ENCODE measurements around the gene ACE. TPM values are rescaled to one million over a fixed set of nuclear protein-coding genes. Genes with fewer than 3 reads are reported as not detected.

Gene ACE
- total and polyA plus RNA-seq, 4 donors = 5.5 to 87.3 (median 35.3) TPM

DNA sequence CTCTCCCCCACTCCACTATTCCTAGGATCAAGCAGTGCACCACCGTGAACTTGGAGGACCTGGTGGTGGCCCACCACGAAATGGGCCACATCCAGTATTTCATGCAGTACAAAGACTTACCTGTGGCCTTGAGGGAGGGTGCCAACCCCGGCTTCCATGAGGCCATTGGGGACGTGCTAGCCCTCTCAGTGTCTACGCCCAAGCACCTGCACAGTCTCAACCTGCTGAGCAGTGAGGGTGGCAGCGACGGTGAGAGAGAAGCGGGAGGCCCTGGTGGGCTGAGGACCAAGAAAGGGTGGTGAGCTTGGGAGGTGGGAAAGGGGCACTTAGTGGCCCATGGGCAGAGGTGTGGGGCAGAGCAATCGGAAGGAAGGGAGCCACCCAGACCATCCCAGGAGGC is 16.6 kb downstream of the ACE start:
- 90 to 93% methylated on average over 9 of the region's 9 CpGs for WGBS, 2 donors
- no peak for DNase-seq

GRCh38 chr17:63494300-63494928 is 17.6 kb downstream of the ACE start:
- Histone ChIP-seq H3K27me3 (ENCODE audit: control insufficient read depth in 3 of 3, insufficient read depth in 3 of 3, low read length in 2 of 3) (no peaks in the 10 kb centered on the region), H3K9me3 (ENCODE audit: control insufficient read depth in 4 of 4, insufficient read depth in 3 of 4, low read length in 3 of 4) (no peaks in the 10 kb centered on the region), H3K36me3 (ENCODE audit: control insufficient read depth in 4 of 4, insufficient read depth in 4 of 4, low read length in 4 of 4) (peaks cover 0 to 8% (median 0%) of the 10 kb centered on the region in 4 donors), H3K4me1 (ENCODE audit: control insufficient read depth in 5 of 5, insufficient read depth in 5 of 5, low read length in 5 of 5) (peaks cover 0 to 26% (median 3%) of the 10 kb centered on the region in 5 donors), H3K4me3 (no peak overlapping the region), H3K27ac (ENCODE audit: low read depth in 1 of 2, low read length in 1 of 2) (no peak overlapping the region), H3K9ac (ENCODE audit: insufficient read depth in 1 of 2, low read length in 2 of 2) (no peak overlapping the region)
- 92 to 98% methylated on average over 12 of the region's 12 CpGs for WGBS, 2 donors
- no peak for TF ChIP-seq CTCF (IDR thresholded peaks at IDR 0.05; ENCODE audit: control extremely low read depth, extremely low read depth)
- ATAC-seq (ENCODE audit: insufficient read depth, low FRiP score) = no peak
- no peak for DNase-seq

More for the DNA sequence above, 16.6 kb downstream of the ACE start:
- peaks cover 0 to 8% (median 0%) of the 10 kb centered on the region in 4 donors for H3K36me3 ChIP-seq (ENCODE audit: control insufficient read depth in 4 of 4, insufficient read depth in 4 of 4, low read length in 4 of 4)
- ATAC-seq (ENCODE audit: insufficient read depth, low FRiP score) = no peak
- H3K9ac ChIP-seq (ENCODE audit: insufficient read depth in 1 of 2, low read length in 2 of 2) = no peak overlapping the region
- no peak overlapping the region for H3K27ac ChIP-seq (ENCODE audit: low read depth in 1 of 2, low read length in 1 of 2)
- TF ChIP-seq CTCF (IDR thresholded peaks at IDR 0.05; ENCODE audit: control extremely low read depth, extremely low read depth) = no peak
- no peak overlapping the region for H3K4me3 ChIP-seq
- no peaks in the 10 kb centered on the region for H3K9me3 ChIP-seq (ENCODE audit: control insufficient read depth in 4 of 4, insufficient read depth in 3 of 4, low read length in 3 of 4)
- no peaks in the 10 kb centered on the region for H3K27me3 ChIP-seq (ENCODE audit: control insufficient read depth in 3 of 3, insufficient read depth in 3 of 3, low read length in 2 of 3)
- H3K4me1 ChIP-seq (ENCODE audit: control insufficient read depth in 5 of 5, insufficient read depth in 5 of 5, low read length in 5 of 5) = peaks cover 0 to 23% (median 3%) of the 10 kb centered on the region in 5 donors

GRCh38 chr17:63495491-63495890 is 18.6 kb downstream of the ACE start:
- Histone ChIP-seq H3K4me3 (no peak overlapping the region), H3K27me3 (ENCODE audit: control insufficient read depth in 3 of 3, insufficient read depth in 3 of 3, low read length in 2 of 3) (no peaks in the 10 kb centered on the region), H3K27ac (ENCODE audit: low read depth in 1 of 2, low read length in 1 of 2) (no peak overlapping the region), H3K36me3 (ENCODE audit: control insufficient read depth in 4 of 4, insufficient read depth in 4 of 4, low read length in 4 of 4) (peaks cover 0 to 8% (median 0%) of the 10 kb centered on the region in 4 donors), H3K9ac (ENCODE audit: insufficient read depth in 1 of 2, low read length in 2 of 2) (no peak overlapping the region), H3K9me3 (ENCODE audit: control insufficient read depth in 4 of 4, insufficient read depth in 3 of 4, low read length in 3 of 4) (no peaks in the 10 kb centered on the region), H3K4me1 (ENCODE audit: control insufficient read depth in 5 of 5, insufficient read depth in 5 of 5, low read length in 5 of 5) (peaks cover 0 to 26% (median 3%) of the 10 kb centered on the region in 5 donors)
- 67 to 88% methylated on average over 6 of the region's 6 CpGs for WGBS, 2 donors
- no peak for ATAC-seq (ENCODE audit: insufficient read depth, low FRiP score)
- peak; percentile 73 to 82 (median 78) for DNase-seq
- TF ChIP-seq CTCF (IDR thresholded peaks at IDR 0.05; ENCODE audit: control extremely low read depth, extremely low read depth) = no peak
